ENCODE results near the gene MRPS12. TPM values are rescaled to one million over a fixed set of nuclear protein-coding genes. Genes with fewer than 3 reads are reported as not detected.

MRPS12 gene
- total and polyA plus RNA-seq, 2 of the 13 experiments (the other 11 are each of a cell fraction or from before 2014, with no cell fraction given) = 27.5 to 54.8 TPM

DNA sequence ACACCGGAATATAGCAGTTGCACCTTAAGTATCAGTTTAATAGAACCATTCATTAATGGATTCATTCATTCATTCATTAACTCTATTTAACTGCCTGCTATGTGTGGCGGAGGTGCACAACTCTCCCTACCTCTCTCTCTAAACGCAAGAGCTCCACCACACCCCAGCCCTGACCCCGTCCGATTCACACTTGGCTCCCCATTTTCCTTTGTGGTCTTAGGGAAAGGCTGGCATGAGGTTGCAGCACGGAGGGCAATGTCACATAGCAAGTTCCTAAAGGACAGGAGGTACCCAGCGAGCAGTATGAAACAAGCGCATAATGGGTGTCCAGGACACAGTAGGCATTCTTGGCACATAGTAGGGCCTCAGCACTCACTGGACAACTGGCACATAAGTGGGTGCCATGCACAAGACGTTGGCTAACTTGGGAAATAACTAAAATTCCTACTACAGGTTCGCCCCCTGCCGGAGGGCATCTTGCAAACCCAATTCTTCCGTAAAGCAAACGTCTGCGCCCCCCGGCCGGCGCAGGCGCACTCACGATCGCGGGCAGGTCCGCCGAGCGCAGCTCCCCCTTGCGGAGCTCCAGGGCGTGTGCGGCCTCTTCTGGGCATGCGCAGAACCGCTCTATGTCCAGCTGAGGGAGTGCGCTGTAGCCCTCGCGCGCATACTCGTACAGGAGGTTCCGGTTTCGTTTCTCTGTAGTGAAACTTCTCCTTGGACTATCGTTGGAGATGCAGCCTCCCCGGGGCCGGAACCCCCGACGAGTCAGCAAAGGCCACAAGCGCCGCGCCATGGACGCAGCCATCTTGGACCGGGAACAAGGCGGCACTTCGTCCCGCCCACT lies 592 bp upstream of the MRPS12 start, which contains the start of gene SARS2 (continued):
- TF ChIP-seq, protein P1, sequence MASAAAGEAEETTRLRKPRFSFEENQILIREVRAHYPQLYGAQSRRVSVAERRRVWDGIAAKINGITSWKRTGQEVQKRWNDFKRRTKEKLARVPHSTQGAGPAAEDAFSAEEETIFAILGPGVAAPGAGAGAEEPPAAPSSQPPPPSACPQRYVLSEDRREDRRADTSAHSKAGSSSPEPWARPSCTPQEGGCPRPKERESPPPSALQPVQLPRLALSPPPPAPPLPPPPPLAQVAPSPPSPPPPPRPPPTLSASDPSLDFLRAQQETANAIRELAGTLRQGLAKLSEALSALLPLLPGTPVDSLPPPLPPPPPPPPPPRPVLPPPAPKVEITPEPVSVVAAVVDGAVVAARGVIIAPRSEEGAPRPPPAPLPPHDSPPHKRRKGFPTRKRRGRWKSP (CRISPR knock-in tag; IDR thresholded peaks at IDR 0.05) = peak; percentile 71; the same call in 1 of the 2 replicates
- TF ChIP-seq RNF2 (conservative IDR thresholded peaks at IDR 0.05; ENCODE audit: low read depth) (no peak), SP5 (CRISPR knock-in tag; IDR thresholded peaks at IDR 0.05; ENCODE audit: borderline replicate concordance, low read depth) (no peak), YEATS4 (CRISPR knock-in tag; IDR thresholded peaks at IDR 0.05; ENCODE audit: borderline replicate concordance) (peak; percentile 72; the same call in 1 of the 2 replicates), SCMH1 (CRISPR knock-in tag; IDR thresholded peaks at IDR 0.05; ENCODE audit: borderline replicate concordance) (no peak), POLR2G (IDR thresholded peaks at IDR 0.05; ENCODE audit: low read depth, low read length) (peak; percentile 94; the same call in 1 of the 2 replicates), TSC22D2 (CRISPR knock-in tag; IDR thresholded peaks at IDR 0.05; ENCODE audit: borderline replicate concordance) (0 out of 2 replicates have a peak, but pooled peaks have one; percentile 64), JUNB (CRISPR knock-in tag; IDR thresholded peaks at IDR 0.05; ENCODE audit: borderline replicate concordance) (no peak), ISL2 (CRISPR knock-in tag; IDR thresholded peaks at IDR 0.05) (peak; percentile 51; the same call in 1 of the 2 replicates), KLF13 (CRISPR knock-in tag; IDR thresholded peaks at IDR 0.05) (no peak), RARA (CRISPR knock-in tag; IDR thresholded peaks at IDR 0.05) (no peak), ERF (CRISPR knock-in tag; IDR thresholded peaks at IDR 0.05) (peak; percentile 65), ZNF547 (CRISPR knock-in tag; IDR thresholded peaks at IDR 0.05) (0 out of 2 replicates have a peak, but pooled peaks have one; percentile 52), ZNF790 (CRISPR knock-in tag; IDR thresholded peaks at IDR 0.05; ENCODE audit: borderline replicate concordance) (no peak), KMT2A (CRISPR knock-in tag; IDR thresholded peaks at IDR 0.05) (peak; percentile 21; the same call in 1 of the 2 replicates), RORA (CRISPR knock-in tag; IDR thresholded peaks at IDR 0.05) (no peak), ZNF446 (CRISPR knock-in tag; IDR thresholded peaks at IDR 0.05) (no peak), BORCS8-MEF2B (CRISPR knock-in tag; IDR thresholded peaks at IDR 0.05) (no peak), SOX6 (IDR thresholded peaks at IDR 0.05) (no peak), SOX6 (CRISPR knock-in tag; IDR thresholded peaks at IDR 0.05) (peak; percentile 56), DNMT1 (CRISPR knock-in tag; IDR thresholded peaks at IDR 0.05) (no peak), ZEB1 (IDR thresholded peaks at IDR 0.05; ENCODE audit: insufficient replicate concordance, low read depth) (no peak), GABPB1 (CRISPR knock-in tag; IDR thresholded peaks at IDR 0.05) (no peak; the same call in 1 of the 2 replicates), ZFP41 (CRISPR knock-in tag; IDR thresholded peaks at IDR 0.05; ENCODE audit: borderline replicate concordance) (no peak), CBX5 (CRISPR knock-in tag; IDR thresholded peaks at IDR 0.05; ENCODE audit: borderline replicate concordance) (no peak), ZFYVE20 (CRISPR knock-in tag; IDR thresholded peaks at IDR 0.05; ENCODE audit: borderline replicate concordance, low read depth) (no peak)
- TF ChIP-seq, protein P2, sequence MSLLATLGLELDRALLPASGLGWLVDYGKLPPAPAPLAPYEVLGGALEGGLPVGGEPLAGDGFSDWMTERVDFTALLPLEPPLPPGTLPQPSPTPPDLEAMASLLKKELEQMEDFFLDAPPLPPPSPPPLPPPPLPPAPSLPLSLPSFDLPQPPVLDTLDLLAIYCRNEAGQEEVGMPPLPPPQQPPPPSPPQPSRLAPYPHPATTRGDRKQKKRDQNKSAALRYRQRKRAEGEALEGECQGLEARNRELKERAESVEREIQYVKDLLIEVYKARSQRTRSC (CRISPR knock-in tag; IDR thresholded peaks at IDR 0.05; ENCODE audit: low read depth) = no peak
- TF ChIP-seq, protein P3, sequence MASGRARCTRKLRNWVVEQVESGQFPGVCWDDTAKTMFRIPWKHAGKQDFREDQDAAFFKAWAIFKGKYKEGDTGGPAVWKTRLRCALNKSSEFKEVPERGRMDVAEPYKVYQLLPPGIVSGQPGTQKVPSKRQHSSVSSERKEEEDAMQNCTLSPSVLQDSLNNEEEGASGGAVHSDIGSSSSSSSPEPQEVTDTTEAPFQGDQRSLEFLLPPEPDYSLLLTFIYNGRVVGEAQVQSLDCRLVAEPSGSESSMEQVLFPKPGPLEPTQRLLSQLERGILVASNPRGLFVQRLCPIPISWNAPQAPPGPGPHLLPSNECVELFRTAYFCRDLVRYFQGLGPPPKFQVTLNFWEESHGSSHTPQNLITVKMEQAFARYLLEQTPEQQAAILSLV (CRISPR knock-in tag; IDR thresholded peaks at IDR 0.05; ENCODE audit: borderline replicate concordance) = peak; percentile 63; the same call in 1 of the 2 replicates
- TF ChIP-seq, protein P4, sequence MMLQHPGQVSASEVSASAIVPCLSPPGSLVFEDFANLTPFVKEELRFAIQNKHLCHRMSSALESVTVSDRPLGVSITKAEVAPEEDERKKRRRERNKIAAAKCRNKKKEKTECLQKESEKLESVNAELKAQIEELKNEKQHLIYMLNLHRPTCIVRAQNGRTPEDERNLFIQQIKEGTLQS (CRISPR knock-in tag; IDR thresholded peaks at IDR 0.05) = no peak; the same call in 1 of the 2 replicates
